CD14-positive monocyte (primary cell): ENCODE results near the gene CD320. TPM values are rescaled to one million over a fixed set of nuclear protein-coding genes. Genes with fewer than 3 reads are reported as not detected.

Experiments
- DNase-seq, 3 donors: peaks; one replicate each; pipeline ENCODE4 v3.0.0-alpha.2; 2011 to 2022
- H2AFZ ChIP-seq: 2 replicates; pipeline ENCODE4 v1.6.0; 2012; ENCODE audit warnings: mild to moderate bottlenecking, low read depth, low read length, inconsistent platforms; ENCODE audit not compliant: insufficient read depth, poor library complexity, severe bottlenecking
- H3K27ac ChIP-seq, 2 donors: 1 replicate in 1 of 2; 2 replicates in 1 of 2; pipeline ENCODE4 v1.5.1; 2012 to 2013; ENCODE audit warnings: low read length in 2 of 2, control low read depth in 1 of 2, inconsistent platforms in 1 of 2, low read depth in 1 of 2, mild to moderate bottlenecking in 1 of 2
- H3K27me3 ChIP-seq, 2 donors: one replicate each; pipeline versions ENCODE4 v1.6.0 to v1.6.1; 2011 to 2013; ENCODE audit warnings: low read length in 2 of 2; ENCODE audit not compliant: control insufficient read depth in 2 of 2, insufficient read depth in 2 of 2
- H3K36me3 ChIP-seq, 2 donors: replicated peaks in 1 of 2; 1 replicate in 1 of 2; 2 replicates in 1 of 2; pipeline versions ENCODE4 v1.5.1 to v1.6.1; 2012 to 2013; ENCODE audit warnings: low read length in 2 of 2, control low read depth in 1 of 2, inconsistent platforms in 1 of 2, mild to moderate bottlenecking in 1 of 2; ENCODE audit not compliant: insufficient read depth in 2 of 2, control insufficient read depth in 1 of 2
- H3K4me1 ChIP-seq, 2 donors: 1 replicate in 1 of 2; 2 replicates in 1 of 2; pipeline versions ENCODE4 v1.5.1 to v1.6.1; 2012 to 2013; ENCODE audit warnings: low read length in 2 of 2, control low read depth in 1 of 2, inconsistent platforms in 1 of 2, mild to moderate bottlenecking in 1 of 2, moderate library complexity in 1 of 2; ENCODE audit not compliant: insufficient read depth in 2 of 2, control insufficient read depth in 1 of 2
- H3K4me2 ChIP-seq: replicated peaks from 2 replicates; pipeline ENCODE3; 2012; ENCODE audit warnings: low read length, moderate library complexity, mild to moderate bottlenecking; ENCODE audit not compliant: poor library complexity, severe bottlenecking; ENCODE audit errors: extremely low read depth
- H3K4me3 ChIP-seq, 3 experiments: fragments of 200-600 bp in 1 of 3; sonication (generic) in 1 of 3; replicated peaks in 1 of 3; 1 replicate in 2 of 3; 2 replicates in 1 of 3; pipeline ENCODE4 v1.5.1; 2011 to 2013; ENCODE audit warnings: low read length in 3 of 3, mild to moderate bottlenecking in 3 of 3, control low read depth in 2 of 3, low read depth in 2 of 3, inconsistent platforms in 1 of 3, moderate library complexity in 1 of 3
- H3K79me2 ChIP-seq: 2 replicates; pipeline ENCODE4 v1.6.0; 2012; ENCODE audit warnings: mild to moderate bottlenecking, control low read depth, inconsistent platforms, low read length, moderate library complexity; ENCODE audit not compliant: insufficient read depth
- H3K9ac ChIP-seq: 2 replicates; pipeline ENCODE4 v1.6.0; 2017; ENCODE audit warnings: low read length, mild to moderate bottlenecking; ENCODE audit not compliant: insufficient read depth, poor library complexity, severe bottlenecking
- H3K9me3 ChIP-seq, 2 donors: replicated peaks in 1 of 2; 1 replicate in 1 of 2; 2 replicates in 1 of 2; pipeline versions ENCODE4 v1.5.1 to v1.6.1; 2012 to 2013; ENCODE audit warnings: low read length in 2 of 2, control low read depth in 1 of 2; ENCODE audit not compliant: control insufficient read depth in 1 of 2, insufficient read depth in 1 of 2
- H4K20me1 ChIP-seq: 2 replicates; pipeline ENCODE4 v1.6.0; 2012; ENCODE audit warnings: mild to moderate bottlenecking, low read length, control low read depth, moderate library complexity; ENCODE audit not compliant: insufficient read depth
- H3K27ac Mint-ChIP-seq, 7 donors: one replicate each; pipeline ENCODE4 v1.8.0; 2020; ENCODE audit warnings: mild to moderate bottlenecking in 7 of 7, mixed read lengths in 7 of 7, moderate library complexity in 6 of 7, inconsistent platforms in 2 of 7
- H3K27me3 Mint-ChIP-seq, 3 donors: one replicate each; pipeline ENCODE4 v1.8.0; 2021 to 2022; ENCODE audit warnings: low read depth in 3 of 3, mild to moderate bottlenecking in 3 of 3, mixed read lengths in 3 of 3, moderate library complexity in 3 of 3, inconsistent platforms in 1 of 3
- H3K36me3 Mint-ChIP-seq, 2 donors: one replicate each; pipeline ENCODE4 v1.8.0; 2020; ENCODE audit warnings: mixed read lengths in 2 of 2, inconsistent platforms in 1 of 2, mild to moderate bottlenecking in 1 of 2
- H3K4me1 Mint-ChIP-seq: one replicate; pipeline ENCODE4 v1.8.0; 2020; ENCODE audit warnings: mild to moderate bottlenecking, mixed read lengths
- H3K4me3 Mint-ChIP-seq, 2 donors: one replicate each; pipeline ENCODE4 v1.8.0; 2020; ENCODE audit warnings: mild to moderate bottlenecking in 2 of 2, mixed read lengths in 2 of 2, moderate library complexity in 1 of 2
- H3K9me3 Mint-ChIP-seq, 7 donors: one replicate each; pipeline ENCODE4 v1.8.0; 2020 to 2022; ENCODE audit warnings: mixed read lengths in 7 of 7, mild to moderate bottlenecking in 6 of 7, moderate library complexity in 6 of 7, inconsistent platforms in 2 of 7
- CTCF ChIP-seq: fragments of 200-600 bp; IDR thresholded peaks from one replicate; pipeline ENCODE4 v1.8.0; 2022; ENCODE audit warnings: antibody characterized with exemption, mild to moderate bottlenecking
- WGBS: methylation state at CpG from one replicate; pipeline ENCODE4 v1.1.5; 2013; ENCODE audit warnings: missing lambda C conversion rate; ENCODE audit not compliant: insufficient coverage; 5-methylcytosine and 5-hydroxymethylcytosine counted together
- intact Hi-C, 2 donors: fragments of 100-400 bp; cut with micrococcal nuclease; formaldehyde crosslinking; loops; one replicate each; pipeline versions ENCODE4 v1.15.0 to v1.15.1; 2023
- polyA plus RNA-seq, 3 donors: library from polyadenylated mRNA; depleted of rRNA in 1 of 3; unstranded in 2 of 3; stranded (reverse) in 1 of 3; fragments of 300-500 nt in 2 of 3; fragments of >200 nt in 1 of 3; fragmentation: Illumina TruSeq in 2 of 3; gene quantifications; 1 replicate in 2 of 3; 2 replicates in 1 of 3; pipeline ENCODE4 v1.2.3, GENCODE V29; 2012 to 2021

Gene CD320
- polyA plus RNA-seq, 3 donors = 0.72 to 2.5 (median 1.0) TPM

GRCh38 chr19:8306235-8307054 lies 1.7 kb downstream of the CD320 start:
- H3K9ac ChIP-seq = no peak overlapping the region
- Mint-ChIP-seq H3K36me3 (peaks cover 20 to 35% of the 10 kb centered on the region in 2 donors), H3K4me1 (peaks cover 23% of the 10 kb centered on the region), H3K4me3 (peak overlapping the region in 1 of 2 donors; percentile 59), H3K27me3 (peaks cover 26 to 62% (median 36%) of the 10 kb centered on the region in 3 donors), H3K27ac (no peak overlapping the region), H3K9me3 (peaks cover 0 to 3% (median 0%) of the 10 kb centered on the region in 7 donors)
- no peaks in the 10 kb centered on the region for H3K9me3 ChIP-seq
- no peak overlapping the region for H2AFZ ChIP-seq
- peaks cover 12 to 13% of the 10 kb centered on the region in 2 donors for H3K4me1 ChIP-seq
- no peak overlapping the region for H3K4me2 ChIP-seq
- H3K4me3 ChIP-seq = no peak overlapping the region
- no peaks in the 10 kb centered on the region for H4K20me1 ChIP-seq
- no peaks in the 10 kb centered on the region for H3K79me2 ChIP-seq
- peaks cover 11 to 22% of the 10 kb centered on the region in 2 donors for H3K36me3 ChIP-seq
- TF ChIP-seq CTCF = no peak
- no peak overlapping the region for H3K27ac ChIP-seq
- intact Hi-C loops = no loop called here
- 76% methylated on average over 15 of the region's 17 CpGs for WGBS
- DNase-seq = no peak
- H3K27me3 ChIP-seq = peaks cover 0 to 18% of the 10 kb centered on the region in 2 donors

- Histone ChIP-seq H4K20me1 (no peaks in the 10 kb centered on the region), H2AFZ (no peak overlapping the region), H3K4me3 (no peak overlapping the region), H3K27me3 (peaks cover 0 to 18% of the 10 kb centered on the region in 2 donors), H3K27ac (no peak overlapping the region), H3K9me3 (no peaks in the 10 kb centered on the region), H3K79me2 (no peaks in the 10 kb centered on the region), H3K9ac (no peak overlapping the region), H3K4me2 (no peak overlapping the region), H3K4me1 (peaks cover 12 to 13% of the 10 kb centered on the region in 2 donors), H3K36me3 (peaks cover 6 to 16% of the 10 kb centered on the region in 2 donors)
- intact Hi-C loops = no loop called here
- Mint-ChIP-seq H3K36me3 (peaks cover 14 to 29% of the 10 kb centered on the region in 2 donors), H3K4me1 (peaks cover 23% of the 10 kb centered on the region), H3K9me3 (peaks cover 0 to 3% (median 0%) of the 10 kb centered on the region in 7 donors), H3K27me3 (peaks cover 26 to 63% (median 36%) of the 10 kb centered on the region in 3 donors), H3K4me3 (peak overlapping the region in 1 of 2 donors; percentile 59), H3K27ac (no peak overlapping the region)
- TF ChIP-seq CTCF = no peak
- DNase-seq = no peak
- WGBS = no CpG with 5 or more reads among the region's 4 CpGs
These were observed 2.4 kb downstream of the CD320 start for GRCh38 chr19:8305798-8306197.
